HEK293T (cell line): ENCODE results near the gene CUX1.
"Not testable (repeated sequence)": the region's sequence is repeated elsewhere in the genome, so short reads cannot be mapped to it uniquely, and the experiment has no call there.

ENCODE experiments used
- CTCF ChIA-PET: fragments of 350-600 bp; formaldehyde crosslinking; extraction: SDS; loops from one replicate; lab custom pipeline; 2021; ENCODE audit warnings: antibody characterized with exemption, inconsistent platforms; lab: Yijun Ruan, JAX
- POLR2A ChIA-PET: fragments of 350-600 bp; formaldehyde crosslinking; extraction: SDS; loops from one replicate; lab custom pipeline; 2020; ENCODE audit warnings: antibody characterized with exemption, inconsistent platforms; lab: Yijun Ruan, JAX
- DNase-seq: peaks from one replicate; pipeline ENCODE4 v3.0.0; 2012; ENCODE audit warnings: mixed read lengths; ENCODE audit errors: extremely low spot score
- ARNT ChIP-seq: fragments of 450-650 bp; IDR thresholded peaks from 2 replicates; pipeline ENCODE4 v1.6.1; 2017; ENCODE audit warnings: mild to moderate bottlenecking
- BHLHE40 ChIP-seq: fragments of 450-650 bp; IDR thresholded peaks from 2 replicates; pipeline ENCODE4 v1.6.1; 2016; ENCODE audit warnings: mild to moderate bottlenecking, moderate library complexity, borderline replicate concordance
- CTBP1 ChIP-seq: fragments of 450-650 bp; IDR thresholded peaks from 2 replicates; pipeline ENCODE4 v1.6.1; 2016; ENCODE audit warnings: borderline replicate concordance
- ELF4 ChIP-seq: fragments of 450-650 bp; IDR thresholded peaks from 2 replicates; pipeline ENCODE4 v1.6.1; 2017; ENCODE audit warnings: antibody characterized with exemption
- FOXA1 ChIP-seq: fragments of 450-650 bp; IDR thresholded peaks from 2 replicates; pipeline ENCODE4 v1.6.1; 2016; ENCODE audit warnings: mild to moderate bottlenecking
- FOXK2 ChIP-seq: fragments of 450-650 bp; IDR thresholded peaks from 2 replicates; pipeline ENCODE4 v1.6.1; 2016; ENCODE audit warnings: mild to moderate bottlenecking
- FOXM1 ChIP-seq: fragments of 450-650 bp; IDR thresholded peaks from 2 replicates; pipeline ENCODE4 v1.6.1; 2017; ENCODE audit warnings: mild to moderate bottlenecking, borderline replicate concordance
- HDGF ChIP-seq: fragments of 450-650 bp; IDR thresholded peaks from 2 replicates; pipeline ENCODE4 v1.6.1; 2017; ENCODE audit warnings: antibody characterized with exemption, borderline replicate concordance
- L3MBTL2 ChIP-seq: fragments of 450-650 bp; conservative IDR thresholded peaks from 2 replicates; pipeline ENCODE4 v1.6.1; 2016; ENCODE audit warnings: mild to moderate bottlenecking
- LEF1 ChIP-seq: fragments of 450-650 bp; IDR thresholded peaks from 2 replicates; pipeline ENCODE4 v1.6.1; 2017; ENCODE audit warnings: mild to moderate bottlenecking, borderline replicate concordance
- NFRKB ChIP-seq: fragments of 450-650 bp; IDR thresholded peaks from 2 replicates; pipeline ENCODE4 v1.6.1; 2016; ENCODE audit warnings: mild to moderate bottlenecking, moderate library complexity
- SP1 ChIP-seq: fragments of 450-650 bp; IDR thresholded peaks from 2 replicates; pipeline ENCODE4 v1.6.1; 2017
- TARDBP ChIP-seq: fragments of 450-650 bp; IDR thresholded peaks from 2 replicates; pipeline ENCODE4 v1.6.1; 2016
- TF ChIP-seq, protein P1 (sequence below): fragments of 450-650 bp; IDR thresholded peaks from 2 replicates; pipeline ENCODE4 v1.6.1; 2016

Gene CUX1

DNA sequence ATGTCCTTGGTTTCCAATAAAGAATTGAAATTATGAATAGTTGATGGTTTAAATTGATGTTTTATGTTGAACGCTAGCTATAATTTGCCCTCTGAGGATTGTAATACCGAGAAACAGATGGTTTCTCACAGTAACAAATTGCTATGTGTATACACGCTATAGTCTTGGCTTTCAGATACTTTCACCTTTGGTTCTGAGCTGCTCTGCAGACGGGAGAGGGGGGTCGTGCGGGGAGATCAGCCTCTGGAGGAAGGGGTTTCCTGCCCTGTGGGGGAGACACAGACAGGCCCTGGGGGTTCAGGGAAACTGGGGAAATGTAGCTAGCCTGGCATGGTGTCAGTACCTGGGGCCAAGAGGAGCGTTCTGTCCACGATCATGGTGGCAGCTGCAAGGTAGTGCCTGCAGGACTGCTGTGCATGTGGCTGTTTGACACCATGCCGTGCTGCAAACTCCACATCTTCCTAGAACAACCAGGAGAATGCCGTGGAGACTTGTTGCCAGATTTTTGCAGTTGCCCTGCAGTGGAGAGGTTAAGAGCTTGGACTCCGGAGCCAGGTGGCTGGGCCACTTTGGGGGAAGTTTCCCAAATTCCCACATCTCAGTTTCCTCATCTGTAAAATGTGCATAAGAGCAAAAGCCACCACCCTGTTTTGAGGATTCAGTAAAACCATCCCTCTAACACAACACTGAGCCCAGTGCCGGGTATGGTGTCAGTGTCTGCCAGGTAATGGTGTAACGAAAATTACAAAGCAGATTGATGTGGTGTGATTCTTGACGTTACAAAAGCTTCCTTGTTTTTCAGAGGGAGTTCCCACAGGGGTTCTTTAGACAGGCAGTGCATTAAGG is 167.9 kb downstream of the CUX1 start:
- TF ChIP-seq, protein P1, sequence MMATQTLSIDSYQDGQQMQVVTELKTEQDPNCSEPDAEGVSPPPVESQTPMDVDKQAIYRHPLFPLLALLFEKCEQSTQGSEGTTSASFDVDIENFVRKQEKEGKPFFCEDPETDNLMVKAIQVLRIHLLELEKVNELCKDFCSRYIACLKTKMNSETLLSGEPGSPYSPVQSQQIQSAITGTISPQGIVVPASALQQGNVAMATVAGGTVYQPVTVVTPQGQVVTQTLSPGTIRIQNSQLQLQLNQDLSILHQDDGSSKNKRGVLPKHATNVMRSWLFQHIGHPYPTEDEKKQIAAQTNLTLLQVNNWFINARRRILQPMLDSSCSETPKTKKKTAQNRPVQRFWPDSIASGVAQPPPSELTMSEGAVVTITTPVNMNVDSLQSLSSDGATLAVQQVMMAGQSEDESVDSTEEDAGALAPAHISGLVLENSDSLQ, result no peak
- no peak for TF ChIP-seq SP1
- no peak for TF ChIP-seq ARNT
- no peak for TF ChIP-seq TARDBP
- TF ChIP-seq BHLHE40, result no peak
- no peak for TF ChIP-seq FOXA1
- ChIA-PET CTCF (no interaction called here), POLR2A (interaction anchor here (0.6 kb wide), 1 partner anchor 8 kb away, joined by 3 read pairs; no protein-coding TSS in a partner anchor)
- DNase-seq, result no peak

DNA sequence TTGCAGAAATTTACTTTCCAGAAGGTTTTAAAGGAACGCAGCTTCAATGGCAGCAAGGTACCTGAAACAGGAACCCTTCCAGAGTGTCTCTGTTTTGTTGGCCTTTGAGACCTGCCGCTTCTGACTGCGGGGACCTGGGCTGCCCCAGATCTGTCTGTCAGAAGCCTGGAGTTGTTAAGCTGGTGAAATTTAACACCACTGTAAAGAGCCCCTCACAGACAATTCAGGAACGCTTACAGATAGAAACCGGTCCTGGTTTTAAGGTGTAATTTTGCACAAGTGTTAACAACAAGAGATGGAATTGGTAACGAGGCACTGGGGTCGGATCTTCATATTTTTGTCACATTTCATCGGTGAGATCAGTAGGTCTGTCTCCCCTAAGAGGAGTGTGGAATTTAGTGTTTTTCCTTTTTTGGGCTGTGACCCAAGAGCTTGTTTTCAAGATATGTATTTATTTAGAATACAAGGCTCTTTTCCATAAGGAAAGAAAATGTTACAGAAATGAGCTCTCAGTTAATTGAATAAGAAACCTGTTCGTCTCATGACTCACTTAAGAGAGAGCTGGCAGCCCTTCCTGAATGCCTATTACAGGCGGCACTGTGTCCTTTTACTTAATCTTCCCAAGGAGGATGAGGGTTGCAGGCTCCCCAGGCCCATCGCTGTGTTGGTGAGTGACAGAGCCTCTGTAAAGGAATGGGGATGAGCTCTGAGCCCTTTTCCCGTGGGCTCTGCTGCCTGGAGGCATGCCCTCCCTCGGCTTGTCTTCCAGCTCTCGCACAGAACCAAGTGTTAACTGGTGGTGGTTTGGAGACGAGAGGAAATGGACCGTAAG is 168.7 kb downstream of the CUX1 start:
- ChIA-PET CTCF (interaction anchor here (0.6 kb wide), 1 partner anchor 21 kb away, joined by 3 read pairs; no protein-coding TSS in a partner anchor), POLR2A (interaction anchor here (0.6 kb wide), 1 partner anchor 60 kb away, joined by 3 read pairs; no protein-coding TSS in a partner anchor)
- TF ChIP-seq, protein P1, result no peak
- TF ChIP-seq TARDBP, result no peak
- TF ChIP-seq LEF1, result no peak
- TF ChIP-seq FOXK2, result no peak
- DNase-seq, result no peak

DNA sequence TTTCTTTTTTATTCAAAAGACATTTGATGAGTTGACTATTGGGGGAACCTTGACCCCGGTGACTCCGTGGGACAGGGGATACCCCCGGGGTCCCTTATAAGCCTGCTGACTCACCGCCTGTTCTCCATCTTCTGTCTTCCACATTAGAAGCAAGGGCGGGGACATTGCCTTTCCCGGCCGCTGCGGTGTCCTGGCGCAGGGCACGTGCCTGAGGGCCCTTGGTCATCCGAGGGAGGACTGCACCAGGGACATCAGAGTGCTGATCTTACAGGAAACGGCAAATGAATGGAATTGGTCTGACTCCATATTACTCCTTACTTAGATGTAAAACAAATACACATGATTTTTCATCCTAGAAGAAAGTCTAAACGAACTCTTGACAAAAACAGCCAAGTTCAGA is 170.1 kb downstream of the CUX1 start:
- TF ChIP-seq NFRKB (no peak), ELF4 (no peak)
- TF ChIP-seq, protein P1, result no peak
- CTCF ChIA-PET, result no interaction called here
- POLR2A ChIA-PET, result no interaction called here
- no peak for DNase-seq

DNA sequence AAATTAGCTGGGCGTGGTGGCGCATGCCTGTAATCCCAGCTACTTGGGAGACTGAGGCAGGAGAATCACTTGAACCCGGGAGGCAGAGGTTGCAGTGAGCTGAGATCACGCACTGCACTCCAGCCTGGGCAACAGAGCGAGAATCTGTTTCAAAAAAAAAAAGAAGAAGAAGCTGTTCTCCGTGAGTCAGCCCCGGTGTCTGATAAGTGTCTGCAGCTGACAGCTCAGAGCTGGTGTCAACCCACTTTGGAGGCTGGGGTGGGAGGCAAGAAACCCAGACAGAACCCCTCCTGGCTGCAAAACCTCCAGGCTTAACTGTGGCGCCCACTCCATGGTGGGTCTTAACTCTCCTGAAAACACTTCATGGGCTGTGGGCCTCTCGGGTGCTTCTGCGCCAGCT is 170.6 kb downstream of the CUX1 start:
- DNase-seq, POLR2A ChIA-PET, CTCF ChIA-PET: not testable (repeated sequence)

DNA sequence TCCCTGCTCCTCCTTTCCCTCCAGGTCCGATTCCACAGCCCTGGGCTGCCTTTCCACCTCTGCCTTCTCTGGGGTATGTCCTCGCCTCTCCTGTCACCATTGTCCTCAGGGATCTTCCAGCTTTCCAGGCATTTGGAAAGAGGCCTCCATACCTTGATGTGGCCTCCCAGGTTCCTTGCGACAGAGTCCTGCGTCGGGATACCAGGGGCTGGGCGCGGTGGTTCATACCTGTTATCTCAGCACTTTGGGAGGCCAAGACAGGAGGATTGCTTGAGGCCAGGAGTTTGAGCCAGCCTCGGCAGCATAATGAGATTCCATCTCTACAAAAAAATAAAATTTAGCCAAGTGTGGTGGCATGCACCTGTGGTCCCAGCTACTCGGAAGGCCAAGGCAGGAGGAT is 171.1 kb downstream of the CUX1 start:
- ChIA-PET CTCF (no interaction called here), POLR2A (no interaction called here)
- TF ChIP-seq, protein P1, result no peak
- TF ChIP-seq BHLHE40 (no peak), SP1 (no peak), ELF4 (no peak), FOXM1 (no peak), HDGF (no peak), CTBP1 (no peak)
- no peak for DNase-seq

DNA sequence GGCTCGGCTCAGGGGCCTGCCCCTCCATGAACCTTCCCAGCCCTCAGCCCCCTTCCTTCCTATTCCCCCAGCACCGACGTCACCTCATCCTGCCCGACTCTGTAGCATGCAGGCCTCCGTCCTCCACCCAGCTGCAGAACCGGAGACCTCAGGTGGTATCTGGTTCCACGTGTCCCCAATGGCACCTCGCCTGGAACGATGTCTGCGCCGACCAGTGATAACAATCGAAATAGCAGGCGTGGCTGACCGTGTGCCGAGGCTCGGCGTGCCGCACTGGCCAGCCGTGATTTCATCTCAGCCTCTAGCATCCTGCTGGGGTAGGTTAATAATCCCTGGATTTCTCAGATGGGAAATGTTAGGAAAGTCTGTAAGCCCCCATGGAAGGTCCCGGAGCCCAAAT is 171.7 kb downstream of the CUX1 start:
- ChIA-PET POLR2A (no interaction called here), CTCF (no interaction called here)
- DNase-seq, result no peak
- TF ChIP-seq, protein P1, result no peak
- TF ChIP-seq FOXM1 (no peak), CTBP1 (no peak), BHLHE40 (no peak), ELF4 (no peak), FOXA1 (no peak), LEF1 (no peak), L3MBTL2 (no peak), TARDBP (no peak), ARNT (no peak)
